GM10266 (cell line): ENCODE data around the gene TMEM143.
A peak's percentile ranks its signal among the peaks of the same experiment; 100 is the strongest.
"Not testable (repeated sequence)": the region's sequence is repeated elsewhere in the genome, so short reads cannot be mapped to it uniquely, and the experiment has no call there.

Experiments
- DNase-seq: peaks from one replicate; pipeline ENCODE4 v3.0.0; 2012; ENCODE audit errors: extremely low spot score
- CTCF ChIP-seq: IDR thresholded peaks from 2 replicates; pipeline ENCODE4 v1.5.1; 2012; ENCODE audit warnings: mild to moderate bottlenecking, low read depth; ENCODE audit not compliant: control insufficient read depth, insufficient read depth; ENCODE audit errors: missing control alignments

TMEM143 gene

GRCh38 chr19:48325265-48325910 is 38.4 kb downstream of the TMEM143 start, which contains the start of gene EMP3:
Gene EMP3, plus strand, starts transcription at chr19:48325552. Its CDS starts 1,293 bp downstream, at chr19:48326845.
- DNase-seq = peak; percentile 74
- no peak for TF ChIP-seq CTCF

GRCh38 chr19:48321622-48322591 is 41.8 kb downstream of the TMEM143 start:
- DNase-seq = peak; percentile 93
- peak; percentile 1 for TF ChIP-seq CTCF

GRCh38 chr19:48321372-48321621 is 42.4 kb downstream of the TMEM143 start:
- no peak for TF ChIP-seq CTCF
- DNase-seq = peak; percentile 96

GRCh38 chr19:48319647-48320541 is 43.8 kb downstream of the TMEM143 start:
- TF ChIP-seq CTCF = peak; percentile 89
- DNase-seq = peak; percentile 69

GRCh38 chr19:48318286-48318987 is 45.3 kb downstream of the TMEM143 start:
- DNase-seq = no peak
- no peak for TF ChIP-seq CTCF

- DNase-seq = not testable (repeated sequence)
These were observed 46.1 kb downstream of the TMEM143 start for GRCh38 chr19:48317708-48317960.

- DNase-seq = no peak
- TF ChIP-seq CTCF = no peak
These were observed 48.0 kb downstream of the TMEM143 start for GRCh38 chr19:48315712-48316111.
